ENCODE measurements around the gene COG3.

DNA sequence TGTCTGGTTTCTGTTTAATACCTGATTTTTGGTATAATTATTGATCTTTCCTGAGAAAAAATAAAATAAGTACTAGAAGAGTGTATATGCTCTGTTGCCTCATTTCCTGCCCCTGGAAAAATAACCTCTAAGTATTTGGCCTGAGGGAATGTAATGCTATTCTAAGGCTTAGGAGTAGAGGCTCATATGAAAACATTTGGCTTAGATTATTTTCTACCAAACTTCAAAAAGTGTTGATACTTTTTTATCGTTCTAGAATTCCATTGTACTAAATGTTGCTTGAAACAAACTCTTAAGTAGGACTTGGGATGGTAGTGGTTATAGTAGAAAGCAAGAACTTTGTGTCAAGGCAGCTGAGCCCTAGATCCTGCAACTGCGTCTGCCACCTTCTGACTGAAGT is 57.8 kb downstream of the COG3 start:
- TF ChIP-seq, protein P1, sequence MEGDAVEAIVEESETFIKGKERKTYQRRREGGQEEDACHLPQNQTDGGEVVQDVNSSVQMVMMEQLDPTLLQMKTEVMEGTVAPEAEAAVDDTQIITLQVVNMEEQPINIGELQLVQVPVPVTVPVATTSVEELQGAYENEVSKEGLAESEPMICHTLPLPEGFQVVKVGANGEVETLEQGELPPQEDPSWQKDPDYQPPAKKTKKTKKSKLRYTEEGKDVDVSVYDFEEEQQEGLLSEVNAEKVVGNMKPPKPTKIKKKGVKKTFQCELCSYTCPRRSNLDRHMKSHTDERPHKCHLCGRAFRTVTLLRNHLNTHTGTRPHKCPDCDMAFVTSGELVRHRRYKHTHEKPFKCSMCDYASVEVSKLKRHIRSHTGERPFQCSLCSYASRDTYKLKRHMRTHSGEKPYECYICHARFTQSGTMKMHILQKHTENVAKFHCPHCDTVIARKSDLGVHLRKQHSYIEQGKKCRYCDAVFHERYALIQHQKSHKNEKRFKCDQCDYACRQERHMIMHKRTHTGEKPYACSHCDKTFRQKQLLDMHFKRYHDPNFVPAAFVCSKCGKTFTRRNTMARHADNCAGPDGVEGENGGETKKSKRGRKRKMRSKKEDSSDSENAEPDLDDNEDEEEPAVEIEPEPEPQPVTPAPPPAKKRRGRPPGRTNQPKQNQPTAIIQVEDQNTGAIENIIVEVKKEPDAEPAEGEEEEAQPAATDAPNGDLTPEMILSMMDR (IDR thresholded peaks at IDR 0.05; ENCODE audit: poor library complexity): no peak
- TF ChIP-seq EZH2 (IDR thresholded peaks at IDR 0.05; ENCODE audit: borderline replicate concordance): no peak
- TF ChIP-seq EZH2phosphoT487 (IDR thresholded peaks at IDR 0.05; ENCODE audit: low read depth, severe bottlenecking, unreplicated experiment): no peak

All from hepatocyte (in vitro differentiated cells).